ENCODE measurements around the gene APH1B. TPM values are rescaled to one million over a fixed set of nuclear protein-coding genes. Genes with fewer than 3 reads are reported as not detected.

Gene APH1B
- total and polyA plus RNA-seq, 9 of the 15 experiments (the other 6 are each of a cell fraction or from before 2014, with no cell fraction given) = 5.1 to 9.7 (median 7.0) TPM

DNA sequence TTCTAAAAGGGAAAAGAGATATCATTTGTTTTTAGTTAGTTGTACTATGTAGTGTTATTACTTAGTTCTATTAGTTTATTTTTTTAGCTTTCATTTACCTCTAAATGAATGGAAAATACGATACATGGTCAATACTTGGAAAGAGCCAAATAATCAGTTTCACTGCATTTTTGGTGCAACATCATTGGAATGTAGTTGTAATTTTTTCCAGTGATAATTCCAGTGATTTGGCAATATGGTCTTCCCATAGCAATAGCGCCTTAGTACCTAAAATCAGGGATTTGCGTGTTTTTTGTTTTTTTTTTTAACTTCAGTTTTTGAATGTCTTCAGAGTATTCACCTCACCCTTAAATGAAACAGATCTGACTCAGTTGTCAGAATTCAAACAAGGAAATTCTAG, 46.2 kb upstream of the APH1B start:
- Histone ChIP-seq H4K20me1 (replicated peaks; ENCODE audit: control insufficient read depth, insufficient read depth, low read length) (no peaks in the 10 kb centered on the region), H3K9ac (ENCODE audit: insufficient read depth in 1 of 2, low read depth in 2 of 2, low read length in 2 of 2) (no peak overlapping the region), H3K4me2 (ENCODE audit: insufficient read depth, low read length) (no peak overlapping the region), H3K4me1 (replicated peaks in 1 of 2; ENCODE audit: control insufficient read depth in 2 of 2, insufficient read depth in 2 of 2, low read length in 2 of 2) (peaks cover 7 to 24% of the 10 kb centered on the region in 2 experiments), H3K9me3 (replicated peaks; ENCODE audit: control insufficient read depth, insufficient read depth, low read depth, low read length) (no peaks in the 10 kb centered on the region), H3K36me3 (ENCODE audit: control insufficient read depth, insufficient read depth, low read length) (peaks cover 10% of the 10 kb centered on the region; the same call in 2 of the 3 replicates), H2AFZ (ENCODE audit: low read depth, low read length) (no peak overlapping the region), H3K9me1 (ENCODE audit: control insufficient read depth, insufficient read depth, low read length) (no peaks in the 10 kb centered on the region), H3K27ac (ENCODE audit: extremely low read depth, low read depth, low read length) (no peak overlapping the region), H3K27me3 (ENCODE audit: control insufficient read depth in 2 of 2, insufficient read depth in 2 of 2, low read length in 2 of 2) (no peaks in the 10 kb centered on the region), H3K4me3 (no peak overlapping the region), H3K79me2 (ENCODE audit: control insufficient read depth, insufficient read depth, low read length) (peaks cover 74% of the 10 kb centered on the region)
- WGBS (ENCODE audit: insufficient coverage, low coverage, missing lambda C conversion rate) = 98% methylated on average over 2 of the region's 3 CpGs
- CTCF ChIA-PET (ENCODE audit: low intra/inter-chr PET ratio) = no interaction called here
- TF ChIP-seq TBL1XR1 (IDR thresholded peaks at IDR 0.05; ENCODE audit: low read length in 2 of 2) (no peak), HDAC6 (IDR thresholded peaks at IDR 0.05; ENCODE audit: low read depth, low read length) (no peak), GABPB2 (CRISPR knock-in tag; conservative IDR thresholded peaks at IDR 0.05) (no peak), ZNF830 (CRISPR knock-in tag; IDR thresholded peaks at IDR 0.05) (no peak), POLR2A (conservative IDR thresholded peaks at IDR 0.05) (no peak), EWSR1 (IDR thresholded peaks at IDR 0.05; ENCODE audit: borderline replicate concordance, low read depth, partially characterized antibody) (no peak), RBM22 (IDR thresholded peaks at IDR 0.05; ENCODE audit: low read depth, low read length, poor library complexity, severe bottlenecking) (no peak), ZNF707 (CRISPR knock-in tag; conservative IDR thresholded peaks at IDR 0.05) (no peak), ZNF431 (CRISPR knock-in tag; IDR thresholded peaks at IDR 0.05) (no peak)
- TF ChIP-seq, protein P1, sequence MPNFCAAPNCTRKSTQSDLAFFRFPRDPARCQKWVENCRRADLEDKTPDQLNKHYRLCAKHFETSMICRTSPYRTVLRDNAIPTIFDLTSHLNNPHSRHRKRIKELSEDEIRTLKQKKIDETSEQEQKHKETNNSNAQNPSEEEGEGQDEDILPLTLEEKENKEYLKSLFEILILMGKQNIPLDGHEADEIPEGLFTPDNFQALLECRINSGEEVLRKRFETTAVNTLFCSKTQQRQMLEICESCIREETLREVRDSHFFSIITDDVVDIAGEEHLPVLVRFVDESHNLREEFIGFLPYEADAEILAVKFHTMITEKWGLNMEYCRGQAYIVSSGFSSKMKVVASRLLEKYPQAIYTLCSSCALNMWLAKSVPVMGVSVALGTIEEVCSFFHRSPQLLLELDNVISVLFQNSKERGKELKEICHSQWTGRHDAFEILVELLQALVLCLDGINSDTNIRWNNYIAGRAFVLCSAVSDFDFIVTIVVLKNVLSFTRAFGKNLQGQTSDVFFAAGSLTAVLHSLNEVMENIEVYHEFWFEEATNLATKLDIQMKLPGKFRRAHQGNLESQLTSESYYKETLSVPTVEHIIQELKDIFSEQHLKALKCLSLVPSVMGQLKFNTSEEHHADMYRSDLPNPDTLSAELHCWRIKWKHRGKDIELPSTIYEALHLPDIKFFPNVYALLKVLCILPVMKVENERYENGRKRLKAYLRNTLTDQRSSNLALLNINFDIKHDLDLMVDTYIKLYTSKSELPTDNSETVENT (CRISPR knock-in tag; IDR thresholded peaks at IDR 0.05) = no peak
- TF ChIP-seq, protein P2, sequence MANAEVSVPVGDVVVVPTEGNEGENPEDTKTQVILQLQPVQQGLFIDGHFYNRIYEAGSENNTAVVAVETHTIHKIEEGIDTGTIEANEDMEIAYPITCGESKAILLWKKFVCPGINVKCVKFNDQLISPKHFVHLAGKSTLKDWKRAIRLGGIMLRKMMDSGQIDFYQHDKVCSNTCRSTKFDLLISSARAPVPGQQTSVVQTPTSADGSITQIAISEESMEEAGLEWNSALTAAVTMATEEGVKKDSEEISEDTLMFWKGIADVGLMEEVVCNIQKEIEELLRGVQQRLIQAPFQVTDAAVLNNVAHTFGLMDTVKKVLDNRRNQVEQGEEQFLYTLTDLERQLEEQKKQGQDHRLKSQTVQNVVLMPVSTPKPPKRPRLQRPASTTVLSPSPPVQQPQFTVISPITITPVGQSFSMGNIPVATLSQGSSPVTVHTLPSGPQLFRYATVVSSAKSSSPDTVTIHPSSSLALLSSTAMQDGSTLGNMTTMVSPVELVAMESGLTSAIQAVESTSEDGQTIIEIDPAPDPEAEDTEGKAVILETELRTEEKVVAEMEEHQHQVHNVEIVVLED (CRISPR knock-in tag; IDR thresholded peaks at IDR 0.05) = no peak
- TF ChIP-seq, protein P3, sequence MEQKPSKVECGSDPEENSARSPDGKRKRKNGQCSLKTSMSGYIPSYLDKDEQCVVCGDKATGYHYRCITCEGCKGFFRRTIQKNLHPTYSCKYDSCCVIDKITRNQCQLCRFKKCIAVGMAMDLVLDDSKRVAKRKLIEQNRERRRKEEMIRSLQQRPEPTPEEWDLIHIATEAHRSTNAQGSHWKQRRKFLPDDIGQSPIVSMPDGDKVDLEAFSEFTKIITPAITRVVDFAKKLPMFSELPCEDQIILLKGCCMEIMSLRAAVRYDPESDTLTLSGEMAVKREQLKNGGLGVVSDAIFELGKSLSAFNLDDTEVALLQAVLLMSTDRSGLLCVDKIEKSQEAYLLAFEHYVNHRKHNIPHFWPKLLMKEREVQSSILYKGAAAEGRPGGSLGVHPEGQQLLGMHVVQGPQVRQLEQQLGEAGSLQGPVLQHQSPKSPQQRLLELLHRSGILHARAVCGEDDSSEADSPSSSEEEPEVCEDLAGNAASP (IDR thresholded peaks at IDR 0.05) = no peak
- FAIRE-seq (no peak), DNase-seq (ENCODE audit: extremely low read depth in 1 of 4, low spot score in 3 of 4) (no peak), ATAC-seq (no peak)
- in situ Hi-C loops (cut with MboI) = no loop called here
- POLR2A ChIA-PET = interaction anchor here (1.2 to 1.9 kb wide), 4 partner anchors 16 to 40 kb away, joined by 3 to 6 read pairs (median 5); no protein-coding TSS in a partner anchor
- intact Hi-C loops (cut with micrococcal nuclease) = no loop called here
- no TSS peak for BruUV-seq (replicated peaks)
